ENCODE data around the gene VPS13D. TPM values are rescaled to one million over a fixed set of nuclear protein-coding genes. Genes with fewer than 3 reads are reported as not detected.

VPS13D gene
- total RNA-seq, 4 donors from 2014 or later: 33.2 to 115 (median 56.5) TPM

- intact Hi-C loops (cut with DNase I; ENCODE audit: low total_unique reads): no loop called here
- TF ChIP-seq POLR2A (IDR thresholded peaks at IDR 0.05): no peak
- TF ChIP-seq CTCF (IDR thresholded peaks at IDR 0.05): no peak
- no peaks in the 10 kb centered on the region for H3K36me3 ChIP-seq
- no peak overlapping the region for H3K4me3 ChIP-seq
- DNase-seq: no peak
- no peaks in the 10 kb centered on the region for H3K27me3 ChIP-seq
- H3K4me1 ChIP-seq: no peaks in the 10 kb centered on the region
- no peak overlapping the region for H3K27ac ChIP-seq
- H3K9me3 ChIP-seq: no peaks in the 10 kb centered on the region
Measured at GRCh38 chr1:12397462-12398450, 167.9 kb downstream of the VPS13D start.

- Histone ChIP-seq H3K36me3 (no peaks in the 10 kb centered on the region), H3K4me3 (no peak overlapping the region), H3K4me1 (no peaks in the 10 kb centered on the region), H3K9me3 (no peaks in the 10 kb centered on the region), H3K27me3 (no peaks in the 10 kb centered on the region), H3K27ac (no peak overlapping the region)
- no peak for DNase-seq
- TF ChIP-seq POLR2A (IDR thresholded peaks at IDR 0.05) (no peak), CTCF (IDR thresholded peaks at IDR 0.05) (no peak)
- intact Hi-C loops (cut with DNase I; ENCODE audit: low total_unique reads): no loop called here
Measured at GRCh38 chr1:12398479-12398878, 168.6 kb downstream of the VPS13D start.

- no peaks in the 10 kb centered on the region for H3K4me1 ChIP-seq
Measured at GRCh38 chr1:12400027-12400693, 170.3 kb downstream of the VPS13D start.

DNA sequence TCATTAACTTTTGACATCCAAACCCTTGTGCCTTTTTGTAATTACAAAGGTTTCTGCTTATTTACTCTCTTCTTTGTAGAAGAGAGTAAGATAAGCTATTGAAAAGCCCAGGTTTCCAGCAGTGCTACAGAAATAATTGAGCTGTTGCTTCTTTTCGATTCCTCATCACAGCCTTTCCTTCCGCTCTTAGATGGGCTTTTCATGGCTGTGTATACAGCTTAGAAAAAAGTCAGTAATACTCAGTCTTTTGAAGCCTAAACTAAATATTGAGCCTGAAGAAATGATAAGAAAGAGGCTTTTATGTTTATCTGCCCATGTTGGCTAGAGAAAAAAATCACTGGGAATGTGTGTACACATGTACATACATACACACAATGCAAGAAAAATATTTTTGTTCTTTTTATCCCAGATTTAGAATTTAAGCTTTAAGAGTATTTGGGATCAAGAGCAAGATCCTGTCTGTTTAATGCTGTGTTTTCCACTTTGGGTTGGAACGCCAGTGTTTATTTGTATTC lies 172.4 kb downstream of the VPS13D start:
- Histone ChIP-seq H3K9me3 (no peaks in the 10 kb centered on the region), H3K4me3 (no peak overlapping the region), H3K27ac (no peak overlapping the region), H3K36me3 (no peaks in the 10 kb centered on the region), H3K27me3 (no peaks in the 10 kb centered on the region), H3K4me1 (peaks cover 0 to 5% of the 10 kb centered on the region in 2 donors)
- DNase-seq: no peak
- no peak for TF ChIP-seq POLR2A (IDR thresholded peaks at IDR 0.05)
- no peak for TF ChIP-seq CTCF (IDR thresholded peaks at IDR 0.05)
- intact Hi-C loops (cut with DNase I; ENCODE audit: low total_unique reads): no loop called here

More at GRCh38 chr1:12400027-12400693, 170.3 kb downstream of the VPS13D start:
- TF ChIP-seq POLR2A (IDR thresholded peaks at IDR 0.05): no peak
- no peak for TF ChIP-seq CTCF (IDR thresholded peaks at IDR 0.05)
- no peak overlapping the region for H3K4me3 ChIP-seq
- no peak overlapping the region for H3K27ac ChIP-seq
- no peaks in the 10 kb centered on the region for H3K27me3 ChIP-seq
- no peak for DNase-seq
- intact Hi-C loops (cut with DNase I; ENCODE audit: low total_unique reads): no loop called here
- no peaks in the 10 kb centered on the region for H3K36me3 ChIP-seq
- no peaks in the 10 kb centered on the region for H3K9me3 ChIP-seq

DNA sequence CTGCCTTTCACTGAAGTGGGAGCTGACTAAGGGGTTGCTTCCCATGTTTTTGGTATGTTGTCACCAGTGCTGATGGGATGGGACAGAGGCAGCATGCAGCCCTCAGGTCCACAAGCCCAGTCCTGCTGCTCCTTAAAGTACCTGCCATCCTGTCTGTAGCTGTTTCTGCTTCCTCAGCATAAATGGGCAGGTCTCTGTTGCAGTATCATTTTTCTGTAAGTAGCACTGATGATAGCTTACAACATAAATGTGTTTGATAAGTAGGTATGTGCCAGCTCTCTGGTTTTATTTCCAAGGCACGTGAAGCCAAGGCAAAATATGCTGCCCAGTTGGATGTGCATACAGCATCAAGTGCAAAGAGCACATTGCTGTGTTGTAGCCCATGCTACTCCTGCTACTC lies 173.0 kb downstream of the VPS13D start:
- Histone ChIP-seq H3K27me3 (no peaks in the 10 kb centered on the region), H3K4me1 (peaks cover 0 to 5% of the 10 kb centered on the region in 2 donors), H3K9me3 (no peaks in the 10 kb centered on the region), H3K4me3 (no peak overlapping the region), H3K36me3 (no peaks in the 10 kb centered on the region), H3K27ac (no peak overlapping the region)
- intact Hi-C loops (cut with DNase I; ENCODE audit: low total_unique reads): no loop called here
- no peak for DNase-seq
- TF ChIP-seq POLR2A (IDR thresholded peaks at IDR 0.05) (no peak), CTCF (IDR thresholded peaks at IDR 0.05) (no peak)

Measured in uterus (tissue), 4 donors.